SK-N-SH (cell line): Measurements from ENCODE around the gene DLL1. TPM values are rescaled to one million over a fixed set of nuclear protein-coding genes. Genes with fewer than 3 reads are reported as not detected.

Experiments
- CTCF ChIA-PET: fragments of 300-600, 350-600 bp; formaldehyde crosslinking; extraction: SDS; loops from one replicate; lab custom pipeline; 2021; lab: Yijun Ruan, JAX
- POLR2A ChIA-PET: fragments of 350-600 bp; sonication (Branson Sonifier 250); formaldehyde crosslinking; extraction: SDS; loops from one replicate; lab custom pipeline; 2020; ENCODE audit warnings: antibody characterized with exemption, inconsistent platforms; lab: Yijun Ruan, JAX
- DNase-seq: peaks from one replicate; pipeline ENCODE4 v3.0.0; 2012
- H2AFZ ChIP-seq: fragments of 200-600 bp; sonication (generic); 2 replicates; pipeline ENCODE4 v1.8.1; 2016; ENCODE audit warnings: antibody characterized with exemption, mild to moderate bottlenecking, low read depth
- H3F3A ChIP-seq: fragments of 200-600 bp; sonication (generic); replicated peaks from 2 replicates; pipeline ENCODE3; 2016; ENCODE audit warnings: antibody characterized with exemption, mild to moderate bottlenecking; ENCODE audit not compliant: insufficient read depth
- H3K27ac ChIP-seq, 2 experiments: fragments of 200-500 bp in 1 of 2; fragments of 200-600 bp in 1 of 2; sonication (Bioruptor generic) in 1 of 2; sonication (generic), shearing (Covaris generic) in 1 of 2; 2 replicates each; pipeline versions ENCODE4 v1.5.1 to v1.6.1; 2014 to 2016; ENCODE audit warnings: low read depth in 2 of 2, inconsistent platforms in 1 of 2, low read length in 1 of 2, mild to moderate bottlenecking in 1 of 2, mixed read lengths in 1 of 2
- H3K27me3 ChIP-seq: fragments of 200-600 bp; sonication (generic), shearing (Covaris generic); 2 replicates; pipeline ENCODE4 v1.6.1; 2016; ENCODE audit warnings: mixed run types; ENCODE audit not compliant: insufficient read depth
- H3K36me3 ChIP-seq, 2 experiments: fragments of 200-500 bp in 1 of 2; fragments of 200-600 bp in 1 of 2; sonication (Bioruptor generic) in 1 of 2; sonication (generic) in 1 of 2; replicated peaks in 1 of 2; 2 replicates each; pipeline versions ENCODE3 to v1.5.1; 2014 to 2016; ENCODE audit warnings: low read length in 1 of 2, mild to moderate bottlenecking in 1 of 2; ENCODE audit not compliant: insufficient read depth in 2 of 2, control insufficient read depth in 1 of 2
- H3K4me1 ChIP-seq, 2 experiments: fragments of 200-500 bp in 1 of 2; fragments of 200-600 bp in 1 of 2; sonication (Bioruptor generic) in 1 of 2; sonication (generic), shearing (Covaris generic) in 1 of 2; 2 replicates each; pipeline versions ENCODE4 v1.5.1 to v1.6.1; 2014 to 2016; ENCODE audit warnings: low read depth in 1 of 2, low read length in 1 of 2, mixed run types in 1 of 2; ENCODE audit not compliant: insufficient read depth in 2 of 2, control insufficient read depth in 1 of 2
- H3K4me2 ChIP-seq: fragments of 200-600 bp; sonication (generic), shearing (Covaris generic); 2 replicates; pipeline ENCODE4 v1.6.1; 2017; ENCODE audit warnings: mixed run types
- H3K4me3 ChIP-seq, 2 experiments: fragments of 200-500 bp in 1 of 2; fragments of 200-600 bp in 1 of 2; sonication (Bioruptor generic) in 1 of 2; sonication (generic), shearing (Covaris generic) in 1 of 2; 2 replicates each; pipeline versions ENCODE4 v1.5.1 to v1.8.1; 2014 to 2016; ENCODE audit warnings: low read depth in 2 of 2, inconsistent platforms in 1 of 2, low read length in 1 of 2, mild to moderate bottlenecking in 1 of 2, mixed read lengths in 1 of 2, moderate library complexity in 1 of 2
- H3K79me2 ChIP-seq: fragments of 200-600 bp; sonication (generic); 2 replicates; pipeline ENCODE4 v1.8.1; 2017; ENCODE audit warnings: mild to moderate bottlenecking; ENCODE audit not compliant: insufficient read depth
- H3K9ac ChIP-seq: fragments of 200-600 bp; sonication (generic); 2 replicates; pipeline ENCODE4 v1.6.1; 2017; ENCODE audit warnings: mixed run types
- H3K9me2 ChIP-seq: fragments of 200-600 bp; sonication (generic); 2 replicates; pipeline ENCODE4 v1.6.1; 2017; ENCODE audit warnings: mixed run types
- H3K9me3 ChIP-seq: fragments of 200-600 bp; sonication (generic); 2 replicates; pipeline ENCODE4 v1.6.1; 2017; ENCODE audit warnings: mixed run types, mild to moderate bottlenecking, moderate library complexity
- H4K20me1 ChIP-seq: fragments of 200-600 bp; sonication (generic); 2 replicates; pipeline ENCODE4 v1.6.1; 2017; ENCODE audit warnings: mild to moderate bottlenecking, mixed run types; ENCODE audit not compliant: insufficient read depth
- CHD2 ChIP-seq: fragments of 150-350 bp; IDR thresholded peaks from 2 replicates; pipeline ENCODE4 v1.6.1; 2018; ENCODE audit warnings: low read length; ENCODE audit not compliant: partially characterized antibody
- FOSL2 ChIP-seq: IDR thresholded peaks from 2 replicates; pipeline ENCODE4 v1.4.0; 2012; ENCODE audit warnings: low read depth, mild to moderate bottlenecking, moderate library complexity, borderline replicate concordance
- GATA2 ChIP-seq: sonication (generic); formaldehyde crosslinking; IDR thresholded peaks from 2 replicates; pipeline ENCODE4 v1.5.0; 2020; ENCODE audit warnings: mild to moderate bottlenecking, missing genetic modification reagents
- MEF2A ChIP-seq: IDR thresholded peaks from 2 replicates; pipeline ENCODE4 v1.4.0; 2012; ENCODE audit warnings: low read depth, borderline replicate concordance
- TCF12 ChIP-seq: IDR thresholded peaks from 2 replicates; pipeline ENCODE4 v1.4.0; 2012
- TEAD4 ChIP-seq: IDR thresholded peaks from 2 replicates; pipeline ENCODE4 v1.4.0; 2012; ENCODE audit warnings: mild to moderate bottlenecking, borderline replicate concordance; ENCODE audit not compliant: insufficient read depth
- WGBS: methylation state at CpG from one replicate; pipeline ENCODE4 v1.1.6; 2017; ENCODE audit warnings: low lambda C conversion rate; 5-methylcytosine and 5-hydroxymethylcytosine counted together
- polyA plus RNA-seq, 3 experiments: library from polyadenylated mRNA; depleted of rRNA; stranded (reverse); fragments of >200 nt; gene quantifications; 2 replicates each; pipeline ENCODE4 v1.2.3, GENCODE V29; 2012
- TF ChIP-seq, protein P1 (sequence below): IDR thresholded peaks from 2 replicates; pipeline ENCODE4 v1.4.0; 2012; ENCODE audit warnings: low read depth, borderline replicate concordance
- TF ChIP-seq, protein P2 (sequence below): fragments of 150-350 bp; IDR thresholded peaks from 2 replicates; pipeline ENCODE4 v1.6.1; 2016; ENCODE audit warnings: mild to moderate bottlenecking, low read depth, low read length

Gene DLL1
- polyA plus RNA-seq, 1 of the 3 experiments (the other 2 are of a cell fraction), result 0.25 TPM

DNA sequence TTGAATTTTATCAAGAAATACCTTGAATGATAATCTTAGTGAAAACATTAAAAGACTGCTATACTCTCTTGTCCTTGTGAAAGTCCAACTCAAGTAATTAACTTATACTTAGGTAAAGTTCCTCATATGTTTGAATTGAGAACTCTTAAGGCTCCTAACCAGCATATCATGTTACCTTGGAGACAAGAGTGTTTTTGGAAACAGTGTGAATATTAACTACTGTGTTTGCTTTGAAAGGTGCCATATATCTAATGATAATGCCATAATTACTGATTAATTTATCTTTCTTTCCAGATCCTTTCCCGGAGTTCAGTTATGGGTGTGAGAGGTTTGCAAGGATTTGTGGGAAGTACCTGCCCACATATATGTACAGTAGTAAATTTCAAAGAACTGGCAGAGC lies 26.2 kb upstream of the DLL1 start:
- no peaks in the 10 kb centered on the region for H3K9me2 ChIP-seq
- no peak for DNase-seq
- peaks cover 93% of the 10 kb centered on the region for H3K79me2 ChIP-seq
- no peak overlapping the region for H2AFZ ChIP-seq
- H3F3A ChIP-seq, result peaks cover 5% of the 10 kb centered on the region
- H3K9ac ChIP-seq, result no peak overlapping the region
- H3K4me3 ChIP-seq, result no peak overlapping the region
- no peaks in the 10 kb centered on the region for H3K9me3 ChIP-seq
- peaks cover 0 to 10% of the 10 kb centered on the region in 2 experiments; a peak in 1 of 4 replicates for H3K4me1 ChIP-seq
- H3K27ac ChIP-seq, result no peak overlapping the region
- no peaks in the 10 kb centered on the region for H3K27me3 ChIP-seq
- peaks cover 43% of the 10 kb centered on the region for H4K20me1 ChIP-seq
- WGBS, result 46% methylated on average over 1 of the region's 1 CpG
- CTCF ChIA-PET, result interaction anchor here (1.1 kb wide), 1 partner anchor 485 kb away, joined by 5 read pairs; no protein-coding TSS in a partner anchor
- POLR2A ChIA-PET, result no interaction called here
- no peak overlapping the region for H3K4me2 ChIP-seq
- no peak for TF ChIP-seq TEAD4
- TF ChIP-seq FOSL2, result no peak
- TF ChIP-seq MEF2A, result no peak
- TF ChIP-seq GATA2 (CRISPR knock-in tag), result no peak
- TF ChIP-seq TCF12, result no peak
- TF ChIP-seq, protein P1, sequence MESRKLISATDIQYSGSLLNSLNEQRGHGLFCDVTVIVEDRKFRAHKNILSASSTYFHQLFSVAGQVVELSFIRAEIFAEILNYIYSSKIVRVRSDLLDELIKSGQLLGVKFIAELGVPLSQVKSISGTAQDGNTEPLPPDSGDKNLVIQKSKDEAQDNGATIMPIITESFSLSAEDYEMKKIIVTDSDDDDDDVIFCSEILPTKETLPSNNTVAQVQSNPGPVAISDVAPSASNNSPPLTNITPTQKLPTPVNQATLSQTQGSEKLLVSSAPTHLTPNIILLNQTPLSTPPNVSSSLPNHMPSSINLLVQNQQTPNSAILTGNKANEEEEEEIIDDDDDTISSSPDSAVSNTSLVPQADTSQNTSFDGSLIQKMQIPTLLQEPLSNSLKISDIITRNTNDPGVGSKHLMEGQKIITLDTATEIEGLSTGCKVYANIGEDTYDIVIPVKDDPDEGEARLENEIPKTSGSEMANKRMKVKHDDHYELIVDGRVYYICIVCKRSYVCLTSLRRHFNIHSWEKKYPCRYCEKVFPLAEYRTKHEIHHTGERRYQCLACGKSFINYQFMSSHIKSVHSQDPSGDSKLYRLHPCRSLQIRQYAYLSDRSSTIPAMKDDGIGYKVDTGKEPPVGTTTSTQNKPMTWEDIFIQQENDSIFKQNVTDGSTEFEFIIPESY, result no peak
- TF ChIP-seq, protein P2, sequence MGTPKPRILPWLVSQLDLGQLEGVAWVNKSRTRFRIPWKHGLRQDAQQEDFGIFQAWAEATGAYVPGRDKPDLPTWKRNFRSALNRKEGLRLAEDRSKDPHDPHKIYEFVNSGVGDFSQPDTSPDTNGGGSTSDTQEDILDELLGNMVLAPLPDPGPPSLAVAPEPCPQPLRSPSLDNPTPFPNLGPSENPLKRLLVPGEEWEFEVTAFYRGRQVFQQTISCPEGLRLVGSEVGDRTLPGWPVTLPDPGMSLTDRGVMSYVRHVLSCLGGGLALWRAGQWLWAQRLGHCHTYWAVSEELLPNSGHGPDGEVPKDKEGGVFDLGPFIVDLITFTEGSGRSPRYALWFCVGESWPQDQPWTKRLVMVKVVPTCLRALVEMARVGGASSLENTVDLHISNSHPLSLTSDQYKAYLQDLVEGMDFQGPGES, result no peak
- peaks cover 31 to 48% of the 10 kb centered on the region in 2 experiments for H3K36me3 ChIP-seq

GRCh38 chr6:170316071-170316470 lies 25.2 kb upstream of the DLL1 start:
- Histone ChIP-seq H3K9ac (no peak overlapping the region), H2AFZ (no peak overlapping the region), H3K4me3 (no peak overlapping the region), H3F3A (peaks cover 5% of the 10 kb centered on the region), H3K4me2 (no peak overlapping the region), H3K27ac (no peak overlapping the region), H4K20me1 (peaks cover 51% of the 10 kb centered on the region), H3K27me3 (no peaks in the 10 kb centered on the region), H3K9me2 (no peaks in the 10 kb centered on the region), H3K4me1 (peaks cover 0 to 10% of the 10 kb centered on the region in 2 experiments; a peak in 1 of 4 replicates), H3K9me3 (no peaks in the 10 kb centered on the region)
- no peak for DNase-seq
- CTCF ChIA-PET, result no interaction called here
- POLR2A ChIA-PET, result no interaction called here
- TF ChIP-seq CHD2, result no peak
- TF ChIP-seq FOSL2, result no peak
- TF ChIP-seq, all 33 proteins: peak for 0
- H3K36me3 ChIP-seq, result peaks cover 22 to 49% of the 10 kb centered on the region in 2 experiments
- WGBS, result 91% methylated on average over 4 of the region's 4 CpGs
- peaks cover 95% of the 10 kb centered on the region for H3K79me2 ChIP-seq
